GM19467 (cell line): ENCODE data around the gene IPPK.
"Not testable (repeated sequence)": the region's sequence is repeated elsewhere in the genome, so short reads cannot be mapped to it uniquely, and the experiment has no call there.

Experiments
- ATAC-seq: cut with Tn5 transposase; IDR thresholded peaks from one replicate; pipeline ENCODE4 v1.9.1; 2021; ENCODE audit warnings: mild to moderate bottlenecking, moderate library complexity; ENCODE audit not compliant: unreplicated experiment

The IPPK gene

DNA sequence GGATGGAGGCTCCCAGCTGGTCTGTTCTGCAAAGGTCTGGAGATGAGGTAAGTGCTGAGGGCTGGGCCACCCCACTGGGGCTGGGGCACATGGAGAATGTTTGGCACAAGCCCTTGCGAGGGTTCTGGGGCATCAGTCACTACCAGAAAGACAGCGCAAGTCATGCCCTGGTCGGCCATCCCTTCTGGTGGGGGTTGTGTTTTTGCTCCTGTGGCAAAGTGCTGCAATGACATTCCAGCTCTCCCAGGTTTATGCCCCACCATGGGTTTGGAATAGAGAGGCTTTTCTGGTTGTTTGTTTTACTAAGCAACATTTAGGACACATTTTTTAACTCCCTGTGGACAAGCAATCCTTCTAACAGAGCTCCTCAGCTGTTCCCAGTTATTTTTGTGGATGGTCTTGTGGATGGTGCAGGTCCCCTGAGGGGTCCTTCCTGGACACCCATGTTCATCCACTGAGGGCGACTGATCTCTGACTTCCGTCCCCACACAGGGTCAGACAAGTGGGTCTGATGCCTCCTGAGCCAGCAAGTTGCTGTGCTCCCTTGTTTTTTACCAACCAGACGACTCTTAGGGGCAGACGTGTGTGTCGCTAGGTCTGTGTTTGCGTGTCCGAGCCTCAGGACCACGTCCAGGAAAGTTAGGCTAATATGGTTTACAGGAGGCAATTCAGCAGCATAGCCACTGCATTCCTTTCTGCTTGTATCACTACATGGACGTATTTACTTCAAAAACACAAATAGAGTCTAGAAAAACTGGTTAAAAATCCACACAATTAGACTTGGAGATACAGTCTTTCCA lies 69.3 kb downstream of the IPPK start:
- ATAC-seq: no peak

DNA sequence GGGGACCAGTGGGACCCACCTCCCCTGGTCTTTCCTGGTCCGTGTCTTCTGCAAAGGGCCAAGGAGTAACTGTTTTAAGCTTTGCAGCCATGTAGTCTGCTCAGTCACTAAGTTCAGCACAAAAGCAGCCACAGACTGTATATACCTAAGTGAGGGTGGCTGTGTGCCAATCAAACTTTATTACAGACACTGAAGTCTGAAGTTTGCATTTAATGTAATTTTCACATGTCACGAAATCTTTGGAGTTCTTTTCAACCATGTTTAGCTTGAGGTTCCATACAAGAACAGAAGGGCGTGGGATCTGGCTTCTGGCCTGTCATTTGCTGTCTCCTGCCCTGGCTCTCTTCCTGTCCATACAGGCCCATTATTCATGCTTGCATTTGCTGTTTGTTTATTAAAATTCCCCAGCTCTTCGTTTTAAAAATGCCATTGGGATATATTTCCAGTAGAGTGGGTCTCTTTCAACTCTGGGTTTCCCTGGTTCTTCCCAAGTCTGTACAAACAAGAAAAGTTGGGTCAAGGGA lies 69.9 kb downstream of the IPPK start:
- ATAC-seq: no peak

DNA sequence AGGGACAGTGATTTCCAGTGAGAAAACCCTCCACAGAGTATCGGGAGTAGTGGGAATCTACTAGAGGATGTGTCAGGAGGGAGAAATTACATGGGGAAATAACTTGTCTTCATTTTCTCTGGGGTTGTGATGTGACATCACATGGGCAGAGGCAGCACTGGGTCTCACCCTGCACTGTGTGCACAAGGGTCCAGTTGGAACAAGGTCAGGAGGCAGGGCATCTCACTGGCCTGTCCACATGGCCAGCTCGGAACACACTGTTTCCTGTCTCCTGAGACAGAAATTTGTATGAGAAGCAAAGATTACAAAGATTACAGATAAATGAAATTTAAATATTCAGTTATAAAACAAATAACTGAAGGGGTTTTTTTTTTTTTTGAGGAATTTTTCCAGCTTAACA lies 71.5 kb downstream of the IPPK start:
- ATAC-seq: no peak

DNA sequence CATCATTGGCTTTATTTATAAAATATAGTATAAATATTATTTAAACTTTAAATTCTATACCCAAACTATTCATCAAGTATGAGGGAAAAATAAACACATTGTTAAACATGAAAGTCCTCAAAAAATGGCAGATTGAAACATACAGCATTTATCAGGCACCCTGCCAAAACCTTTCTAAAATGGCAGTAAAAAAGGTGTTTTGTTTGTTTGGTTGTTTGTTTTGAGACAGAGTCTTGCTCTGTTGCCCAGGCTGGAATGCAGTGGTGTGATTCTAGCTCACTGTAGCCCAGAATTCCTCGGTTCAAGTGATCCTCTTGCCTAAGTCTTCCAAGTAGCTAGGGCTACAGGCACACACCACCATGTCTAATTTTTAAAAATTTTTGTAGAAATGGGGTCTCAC lies 74.0 kb downstream of the IPPK start:
- ATAC-seq: no peak

DNA sequence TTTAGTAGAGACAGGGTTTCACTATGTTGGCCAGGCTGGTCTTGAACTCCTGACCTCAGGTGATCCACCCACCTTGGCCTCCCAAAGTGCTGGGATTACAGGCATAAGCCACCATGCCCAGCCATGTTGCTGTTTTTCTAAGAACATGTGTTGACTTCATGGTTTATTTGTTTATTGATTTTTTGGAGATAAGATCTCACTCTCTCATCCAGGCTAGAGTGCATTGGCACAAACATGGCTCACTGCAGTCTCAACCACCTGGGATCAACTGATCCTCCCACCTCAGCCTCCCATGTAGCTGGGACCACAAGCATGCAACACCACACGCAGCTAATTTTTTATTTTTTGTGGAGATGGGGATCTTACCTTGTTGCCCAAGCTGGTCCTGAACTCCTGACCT lies 74.9 kb downstream of the IPPK start:
- not testable (repeated sequence) for ATAC-seq

DNA sequence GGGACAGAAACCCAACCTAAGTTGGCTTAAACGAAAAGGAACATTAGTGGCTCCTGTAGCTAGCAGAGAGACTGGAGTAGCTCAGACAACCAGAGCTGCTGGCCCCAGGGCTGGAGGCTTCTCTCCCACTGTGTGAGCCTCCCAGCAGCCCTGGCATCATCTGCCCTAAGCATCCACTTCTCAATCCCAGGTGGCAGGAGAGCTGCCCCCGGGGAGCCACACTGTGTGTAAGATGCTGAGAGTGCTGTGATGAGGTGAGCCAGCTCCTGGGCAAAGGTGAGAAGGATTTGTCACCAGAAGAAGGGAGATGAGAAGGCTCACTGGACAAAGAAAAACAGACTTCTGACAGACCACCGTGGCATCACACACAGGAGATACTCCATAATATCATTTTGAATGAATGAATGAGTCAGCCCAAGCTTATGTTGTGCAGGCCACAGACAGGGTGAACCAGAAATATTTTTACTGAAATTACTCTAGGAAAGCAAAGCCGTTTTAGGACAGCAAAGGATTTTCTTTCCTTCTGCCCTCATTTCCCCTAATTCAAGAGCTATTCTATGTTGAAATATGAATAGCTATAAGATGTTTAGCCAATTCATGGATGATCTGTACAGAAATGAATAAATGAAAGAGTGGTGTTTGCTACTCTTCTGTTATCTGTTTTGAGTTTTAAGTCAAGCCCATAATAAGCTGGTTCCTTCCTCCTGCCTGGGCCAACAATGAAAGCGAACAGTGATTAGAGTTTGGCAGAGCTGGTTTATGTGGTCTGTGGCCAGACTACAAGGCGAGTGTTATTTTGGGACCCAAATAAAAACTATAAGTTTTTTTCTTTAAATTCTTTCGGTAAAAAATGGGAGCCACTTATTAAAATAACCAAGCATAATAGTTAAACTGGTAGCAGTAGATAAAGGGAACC lies 76.7 kb downstream of the IPPK start:
- ATAC-seq: no peak

DNA sequence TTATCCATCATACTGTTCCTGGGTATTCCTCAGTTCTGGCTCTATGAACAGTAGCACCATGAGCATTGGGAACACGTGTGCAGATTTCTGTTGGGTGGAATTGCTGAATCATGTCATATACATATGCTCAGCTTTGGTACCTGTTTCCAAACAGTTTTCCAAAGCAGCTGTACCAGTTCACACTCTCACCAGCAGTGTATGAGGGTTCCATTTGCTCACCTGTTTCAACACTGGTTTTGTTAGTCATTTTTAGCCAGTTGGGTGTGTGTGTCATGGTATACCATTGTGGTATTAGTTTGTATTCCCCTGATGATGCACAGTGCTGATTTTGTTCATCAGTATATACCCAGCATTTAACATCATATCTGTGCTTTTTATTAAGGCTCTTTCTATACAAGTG lies 77.4 kb downstream of the IPPK start:
- no peak for ATAC-seq

DNA sequence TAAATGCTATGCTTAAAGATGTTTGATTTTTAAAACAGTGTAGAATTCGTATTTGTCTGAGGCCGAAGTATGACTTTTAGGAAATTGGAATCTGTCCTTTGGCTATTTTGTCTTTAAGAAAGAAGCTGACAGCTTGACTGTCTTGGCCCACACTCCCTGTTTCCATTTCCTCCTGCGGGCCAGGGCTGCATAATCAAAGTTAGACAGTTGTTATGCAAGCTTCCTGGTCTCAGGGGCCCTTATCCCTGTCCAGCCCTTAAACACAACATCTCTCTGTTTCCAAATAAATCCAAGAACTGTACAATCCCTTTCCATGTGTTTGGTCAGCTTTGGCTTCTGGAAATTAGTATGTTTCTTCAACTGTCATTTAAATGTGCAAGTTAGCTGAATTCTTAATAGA lies 79.6 kb downstream of the IPPK start:
- ATAC-seq: no peak

DNA sequence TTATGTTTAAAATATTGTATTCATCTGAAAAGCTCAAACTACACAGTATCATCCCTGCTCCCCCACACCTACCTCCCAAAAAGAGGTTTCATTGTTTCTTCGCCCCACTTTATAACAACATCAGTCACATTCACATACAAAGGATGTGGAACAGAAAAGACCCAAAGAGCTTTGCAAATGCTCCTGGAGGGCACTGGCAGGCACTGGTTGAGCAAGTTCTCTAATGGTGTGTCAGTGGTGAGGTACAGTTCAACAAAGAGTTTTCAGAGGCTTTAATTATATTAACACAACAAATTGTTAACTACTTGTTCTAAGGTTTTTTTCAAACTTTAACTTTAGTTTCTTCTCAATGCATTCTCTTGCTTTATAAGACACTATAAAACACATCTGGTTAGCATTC lies 80.0 kb downstream of the IPPK start:
- ATAC-seq: no peak

DNA sequence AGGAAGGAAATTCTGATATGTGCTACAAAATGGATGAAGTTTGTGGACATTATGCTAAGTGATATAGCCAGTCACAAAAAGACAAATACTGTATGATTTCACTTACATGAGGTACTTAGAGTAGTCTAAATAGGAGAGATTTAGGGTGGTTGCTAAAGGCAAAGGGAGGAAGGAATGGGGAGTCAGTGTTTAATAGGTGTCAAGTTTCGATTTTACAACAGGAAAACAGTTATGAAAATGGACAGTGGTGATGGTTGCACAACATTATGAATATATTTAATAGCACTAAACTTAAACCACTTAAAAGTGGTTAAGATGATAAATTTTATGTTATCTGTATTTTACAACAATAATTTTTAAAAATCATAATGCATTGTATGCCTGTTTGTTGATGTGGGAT lies 93.8 kb downstream of the IPPK start:
- no peak for ATAC-seq

DNA sequence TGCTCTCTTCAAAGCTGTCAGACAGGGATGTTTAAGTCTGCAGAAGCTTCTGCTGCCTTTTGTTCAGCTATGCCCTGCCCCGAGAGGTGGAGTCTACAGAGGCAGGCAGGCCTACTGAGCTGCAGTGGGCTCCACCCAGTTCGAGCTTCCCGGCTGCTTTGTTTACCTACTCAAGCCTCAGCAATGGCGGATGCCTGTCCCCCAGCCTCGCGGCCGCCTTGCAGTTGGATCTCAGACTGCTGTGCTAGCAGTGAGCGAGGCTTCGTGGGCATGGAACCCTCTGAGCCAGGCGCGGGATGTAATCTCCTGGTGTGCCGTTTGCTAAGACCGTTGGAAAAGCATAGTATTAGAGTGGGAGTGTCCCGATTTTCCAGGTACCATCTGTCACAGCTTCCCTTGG lies 96.3 kb downstream of the IPPK start:
- ATAC-seq: not testable (repeated sequence)

DNA sequence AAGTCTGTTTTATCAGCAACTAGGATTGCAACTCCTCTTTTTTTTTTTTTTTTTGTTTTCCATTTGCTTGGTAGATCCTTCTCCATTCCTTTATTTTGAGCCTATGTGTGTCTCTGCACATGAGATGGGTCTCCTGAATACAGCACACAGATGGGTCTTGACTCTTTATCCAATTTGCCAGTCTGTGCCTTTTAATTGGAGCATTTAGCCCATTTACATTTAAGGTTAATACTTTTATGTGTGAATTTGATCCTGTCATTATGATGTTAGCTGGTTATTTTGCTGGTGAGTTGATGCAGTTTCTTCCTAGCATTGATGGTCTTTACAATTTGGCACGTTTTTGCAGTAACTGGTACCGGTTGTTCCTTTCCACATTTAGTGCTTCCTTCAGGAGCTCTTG lies 98.1 kb downstream of the IPPK start:
- ATAC-seq: not testable (repeated sequence)

DNA sequence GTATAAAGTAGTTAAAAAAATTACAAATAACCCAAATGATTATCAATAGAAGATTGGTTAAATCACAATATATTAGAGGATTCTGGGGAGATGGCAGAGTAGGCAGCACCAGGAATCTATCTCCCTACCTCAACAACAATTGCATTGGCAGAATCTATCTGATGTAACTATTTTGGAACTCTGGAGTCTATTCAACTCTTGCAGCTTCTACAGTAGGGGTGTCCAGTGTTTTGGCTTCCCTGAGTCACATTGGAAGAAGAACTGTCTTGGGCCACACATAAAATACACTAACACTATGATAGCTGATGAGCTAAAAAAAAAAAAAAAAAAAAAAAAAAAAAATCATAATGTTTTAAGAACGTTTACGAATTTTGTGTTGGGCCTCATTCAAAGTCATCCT lies 104.9 kb downstream of the IPPK start:
- no peak for ATAC-seq

DNA sequence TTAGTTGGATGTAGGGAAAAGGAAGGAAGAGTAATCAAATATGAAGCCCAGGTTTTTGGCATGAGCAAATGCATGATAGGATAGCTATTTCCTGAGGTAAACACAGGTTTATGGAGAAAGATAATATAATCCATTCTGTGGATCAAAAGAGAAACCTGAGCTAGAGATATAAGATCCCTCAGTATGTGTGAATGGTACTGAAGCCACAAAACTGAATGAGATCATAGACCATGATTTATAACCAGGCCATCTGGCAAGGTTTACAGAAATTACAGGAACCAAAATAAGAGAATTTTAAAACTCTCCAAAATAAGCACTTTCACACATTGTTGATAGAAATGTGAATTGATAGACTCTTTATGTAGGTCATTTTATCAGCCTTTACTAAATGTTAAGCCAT lies 105.4 kb downstream of the IPPK start:
- no peak for ATAC-seq
